SK-N-SH treated with all-trans-retinoic acid at 6 μM for 48 hours (cell line): ENCODE measurements around the gene ADCY1.

ENCODE experiments used
- ATAC-seq: fragments of 200-7000 bp; cut with Tn5 transposase; 3 replicates; pipeline ENCODE4 v1.9.1; 2020; ENCODE audit warnings: mild to moderate bottlenecking, moderate library complexity
- BACH2 ChIP-seq: fragments of 250-450 bp; sonication (Bioruptor Pico); IDR thresholded peaks from 2 replicates; pipeline ENCODE4 v1.9.0; 2021; ENCODE audit warnings: mild to moderate bottlenecking, borderline replicate concordance
- CREB5 ChIP-seq: fragments of 250-450 bp; sonication (Bioruptor Pico); IDR thresholded peaks from 2 replicates; pipeline ENCODE4 v1.5.1; 2020; ENCODE audit warnings: low read depth, mild to moderate bottlenecking, moderate library complexity
- CSDC2 ChIP-seq: fragments of 250-450 bp; sonication (Bioruptor Pico); IDR thresholded peaks from 2 replicates; pipeline ENCODE4 v1.5.0; 2020; ENCODE audit warnings: mild to moderate bottlenecking, moderate library complexity
- CSRNP3 ChIP-seq: fragments of 250-450 bp; sonication (Bioruptor Pico); IDR thresholded peaks from 2 replicates; pipeline ENCODE4 v1.5.1; 2021; ENCODE audit warnings: mild to moderate bottlenecking, moderate library complexity
- ESRRG ChIP-seq: fragments of 250-450 bp; sonication (Bioruptor Pico); IDR thresholded peaks from 2 replicates; pipeline ENCODE4 v1.6.1; 2021; ENCODE audit warnings: mild to moderate bottlenecking
- GLIS3 ChIP-seq: fragments of 250-450 bp; sonication (Bioruptor Pico); IDR thresholded peaks from 2 replicates; pipeline ENCODE4 v1.5.0; 2020; ENCODE audit warnings: mild to moderate bottlenecking, moderate library complexity
- ISL1 ChIP-seq: fragments of 250-450 bp; sonication (Bioruptor Pico); IDR thresholded peaks from 2 replicates; pipeline ENCODE4 v2.1.2; 2022; ENCODE audit warnings: mild to moderate bottlenecking, moderate library complexity
- OSR1 ChIP-seq: fragments of 250-450 bp; sonication (Bioruptor Pico); IDR thresholded peaks from 2 replicates; pipeline ENCODE4 v1.8.0; 2022; ENCODE audit warnings: moderate library complexity, mild to moderate bottlenecking, inconsistent platforms
- PATZ1 ChIP-seq: fragments of 250-450 bp; sonication (Bioruptor Pico); IDR thresholded peaks from 2 replicates; pipeline ENCODE4 v1.8.0; 2020; ENCODE audit warnings: mild to moderate bottlenecking, moderate library complexity, borderline replicate concordance
- POU6F1 ChIP-seq: fragments of 250-450 bp; sonication (Bioruptor Pico); IDR thresholded peaks from 2 replicates; pipeline ENCODE4 v1.8.0; 2021; ENCODE audit warnings: low read depth, mild to moderate bottlenecking, moderate library complexity, borderline replicate concordance
- PPARA ChIP-seq: fragments of 250-450 bp; sonication (Bioruptor Pico); IDR thresholded peaks from 2 replicates; pipeline ENCODE4 v1.5.0; 2020; ENCODE audit warnings: mild to moderate bottlenecking, borderline replicate concordance
- RARB ChIP-seq: fragments of 250-450 bp; sonication (Bioruptor Pico); IDR thresholded peaks from 2 replicates; pipeline ENCODE4 v1.8.0; 2021; ENCODE audit warnings: mild to moderate bottlenecking, moderate library complexity
- SNAI2 ChIP-seq: fragments of 250-450 bp; sonication (Bioruptor Pico); IDR thresholded peaks from 2 replicates; pipeline ENCODE4 v1.5.0; 2020; ENCODE audit warnings: mild to moderate bottlenecking, moderate library complexity
- TCF4 ChIP-seq: fragments of 250-450 bp; sonication (Bioruptor Pico); IDR thresholded peaks from 2 replicates; pipeline ENCODE4 v1.8.0; 2021; ENCODE audit warnings: mild to moderate bottlenecking, moderate library complexity, borderline replicate concordance
- TOX ChIP-seq: fragments of 250-450 bp; sonication (Bioruptor Pico); IDR thresholded peaks from 2 replicates; pipeline ENCODE4 v1.8.0; 2021; ENCODE audit warnings: mild to moderate bottlenecking, moderate library complexity, borderline replicate concordance
- TSHZ2 ChIP-seq: fragments of 250-450 bp; sonication (Bioruptor Pico); IDR thresholded peaks from 2 replicates; pipeline ENCODE4 v1.5.0; 2020; ENCODE audit warnings: mild to moderate bottlenecking, moderate library complexity
- ZC3H10 ChIP-seq: fragments of 250-450 bp; sonication (Bioruptor Pico); IDR thresholded peaks from 2 replicates; pipeline ENCODE4 v1.5.1; 2021; ENCODE audit warnings: mild to moderate bottlenecking, moderate library complexity
- ZFP3 ChIP-seq: fragments of 250-450 bp; sonication (Bioruptor Pico); IDR thresholded peaks from 2 replicates; pipeline ENCODE4 v1.5.0; 2020; ENCODE audit warnings: mild to moderate bottlenecking, moderate library complexity
- ZFP30 ChIP-seq: fragments of 450-650 bp; formaldehyde crosslinking; IDR thresholded peaks from 2 replicates; pipeline ENCODE4 v1.5.0; 2022; ENCODE audit warnings: mild to moderate bottlenecking, moderate library complexity
- ZNF565 ChIP-seq: fragments of 450-650 bp; formaldehyde crosslinking; conservative IDR thresholded peaks from 2 replicates; pipeline ENCODE4 v1.5.0; 2020; ENCODE audit warnings: low read depth, mild to moderate bottlenecking, moderate library complexity
- ZNF70 ChIP-seq: fragments of 450-650 bp; formaldehyde crosslinking; IDR thresholded peaks from 2 replicates; pipeline ENCODE4 v1.5.0; 2020; ENCODE audit warnings: mild to moderate bottlenecking, moderate library complexity
- ZNF8 ChIP-seq: fragments of 450-650 bp; formaldehyde crosslinking; IDR thresholded peaks from 2 replicates; pipeline ENCODE4 v1.5.0; 2020; ENCODE audit warnings: mild to moderate bottlenecking, moderate library complexity

The ADCY1 gene

GRCh38 chr7:45689797-45690761 is 115.9 kb downstream of the ADCY1 start:
- no peak; the same call in 2 of the 3 replicates for ATAC-seq
- TF ChIP-seq TCF4 (CRISPR knock-in tag) (no peak), CSRNP3 (CRISPR knock-in tag) (no peak), ZFP3 (CRISPR knock-in tag) (no peak), ZFP30 (CRISPR knock-in tag) (no peak), ISL1 (CRISPR knock-in tag) (no peak), ZNF8 (CRISPR knock-in tag) (no peak), TSHZ2 (no peak), ZNF70 (no peak), ZC3H10 (CRISPR knock-in tag) (no peak), SNAI2 (no peak), PPARA (CRISPR knock-in tag) (no peak), RARB (no peak)
- TF ChIP-seq, all 23 proteins: peak for 0

- no peak for ATAC-seq
- TF ChIP-seq PPARA (CRISPR knock-in tag) = no peak
- TF ChIP-seq ZNF70 = no peak
- no peak for TF ChIP-seq ZNF565 (CRISPR knock-in tag)
- no peak for TF ChIP-seq TCF4 (CRISPR knock-in tag)
- TF ChIP-seq CREB5 = no peak
- no peak for TF ChIP-seq PATZ1 (CRISPR knock-in tag)
- TF ChIP-seq ESRRG (CRISPR knock-in tag) = no peak
- no peak for TF ChIP-seq ZNF8 (CRISPR knock-in tag)
- no peak for TF ChIP-seq SNAI2
- TF ChIP-seq TOX (CRISPR knock-in tag) = no peak
- no peak for TF ChIP-seq OSR1
- TF ChIP-seq TSHZ2 = no peak
- no peak for TF ChIP-seq ZFP30 (CRISPR knock-in tag)
- no peak for TF ChIP-seq ZFP3 (CRISPR knock-in tag)
- no peak for TF ChIP-seq POU6F1 (CRISPR knock-in tag)
- TF ChIP-seq RARB = no peak
- TF ChIP-seq BACH2 (CRISPR knock-in tag) = no peak
- TF ChIP-seq GLIS3 = no peak
- no peak for TF ChIP-seq CSDC2 (CRISPR knock-in tag)
Measured at GRCh38 chr7:45690762-45691150, 116.6 kb downstream of the ADCY1 start.
